Activated CD4-positive, alpha-beta T cell treated with anti-CD3 and anti-CD28 coated beads for 36 hours (primary cell): ENCODE results near the gene ACVRL1. TPM values are rescaled to one million over a fixed set of nuclear protein-coding genes. Genes with fewer than 3 reads are reported as not detected.

Experiments used
- ATAC-seq: fragments of 200-7000 bp; cut with Tn5 transposase; one replicate; pipeline ENCODE4 v1.10.0; 2021; ENCODE audit warnings: mild to moderate bottlenecking, moderate library complexity
- CTCF ChIA-PET: fragments of 350-600 bp; sonication (Branson Sonifier 250); formaldehyde crosslinking; loops from one replicate; lab custom pipeline; 2021; ENCODE audit warnings: antibody characterized with exemption; lab: Charles Lee
- POLR2A ChIA-PET: fragments of 350-600 bp; sonication (Branson Sonifier 250); formaldehyde crosslinking; loops from one replicate; lab custom pipeline; 2021; ENCODE audit warnings: antibody characterized with exemption, inconsistent platforms; lab: Charles Lee
- DNase-seq: peaks from one replicate; pipeline ENCODE4 v3.0.0-alpha.2; 2020
- H3K27ac Mint-ChIP-seq: one replicate; pipeline ENCODE4 v1.8.0; 2021; ENCODE audit warnings: mixed read lengths
- H3K27me3 Mint-ChIP-seq: one replicate; pipeline ENCODE4 v1.8.0; 2021; ENCODE audit warnings: mixed read lengths
- H3K36me3 Mint-ChIP-seq: one replicate; pipeline ENCODE4 v1.8.0; 2021; ENCODE audit warnings: low read depth, mixed read lengths
- H3K4me1 Mint-ChIP-seq: one replicate; pipeline ENCODE4 v1.8.0; 2021; ENCODE audit warnings: mixed read lengths
- H3K4me3 Mint-ChIP-seq: one replicate; pipeline ENCODE4 v1.8.0; 2021; ENCODE audit warnings: mild to moderate bottlenecking, moderate library complexity, mixed read lengths
- H3K9me3 Mint-ChIP-seq: one replicate; pipeline ENCODE4 v1.8.0; 2021; ENCODE audit warnings: low read depth, mixed read lengths
- intact Hi-C, 2 experiments: fragments of 100-400 bp; cut with DNase I in 1 of 2; cut with micrococcal nuclease in 1 of 2; formaldehyde crosslinking; loops; one replicate each; pipeline versions ENCODE4 v1.14.2 to v1.15.1; 2022 to 2024; cut with DNase I, micrococcal nuclease
- total RNA-seq, 2 experiments: library from RNA; stranded (reverse); gene quantifications; one replicate each; pipeline ENCODE4 v1.2.3, GENCODE V29; 2021

The ACVRL1 gene
- total RNA-seq, 2 experiments from 2014 or later = not detected

GRCh38 chr12:51901121-51901817 lies 6.0 kb upstream of the ACVRL1 start:
- DNase-seq = no peak
- no peaks in the 10 kb centered on the region for H3K9me3 Mint-ChIP-seq
- H3K4me3 Mint-ChIP-seq = no peak overlapping the region
- CTCF ChIA-PET = interaction anchor here (1.0 to 1.1 kb wide), 2 partner anchors 23 to 25 kb away, joined by 3 read pairs; no protein-coding TSS in a partner anchor
- peaks cover 3% of the 10 kb centered on the region for H3K27me3 Mint-ChIP-seq
- H3K36me3 Mint-ChIP-seq = no peaks in the 10 kb centered on the region
- no peak for ATAC-seq
- H3K4me1 Mint-ChIP-seq = peaks cover 2% of the 10 kb centered on the region
- intact Hi-C loops = no loop called here
- POLR2A ChIA-PET = no interaction called here
- no peak overlapping the region for H3K27ac Mint-ChIP-seq

GRCh38 chr12:51901881-51902280 lies 5.4 kb upstream of the ACVRL1 start:
- H3K36me3 Mint-ChIP-seq = no peaks in the 10 kb centered on the region
- intact Hi-C loops = no loop called here
- H3K9me3 Mint-ChIP-seq = no peaks in the 10 kb centered on the region
- no peak overlapping the region for H3K4me3 Mint-ChIP-seq
- ChIA-PET POLR2A (no interaction called here), CTCF (no interaction called here)
- H3K27ac Mint-ChIP-seq = no peak overlapping the region
- H3K4me1 Mint-ChIP-seq = peaks cover 2% of the 10 kb centered on the region
- DNase-seq (no peak), ATAC-seq (no peak)
- H3K27me3 Mint-ChIP-seq = peaks cover 7% of the 10 kb centered on the region

GRCh38 chr12:51904951-51905470 lies 2.3 kb upstream of the ACVRL1 start:
- no peak for DNase-seq
- Mint-ChIP-seq H3K36me3 (no peaks in the 10 kb centered on the region), H3K4me1 (peaks cover 2% of the 10 kb centered on the region), H3K27ac (no peak overlapping the region), H3K9me3 (no peaks in the 10 kb centered on the region), H3K4me3 (no peak overlapping the region), H3K27me3 (peaks cover 20% of the 10 kb centered on the region)
- no peak for ATAC-seq
- intact Hi-C loops = no loop called here
- POLR2A ChIA-PET = no interaction called here
- CTCF ChIA-PET = interaction anchor here (0.8 kb wide), 1 partner anchor 221 kb away, joined by 3 read pairs; no protein-coding TSS in a partner anchor

GRCh38 chr12:51905471-51906429 lies 1.6 kb upstream of the ACVRL1 start:
- H3K27ac Mint-ChIP-seq = no peak overlapping the region
- H3K27me3 Mint-ChIP-seq = peaks cover 20% of the 10 kb centered on the region
- intact Hi-C loops = no loop called here
- CTCF ChIA-PET = interaction anchor here (0.7 to 1.0 kb wide), 2 partner anchors 17 to 83 kb away, joined by 3 to 7 read pairs; no protein-coding TSS in a partner anchor
- no peak for ATAC-seq
- H3K36me3 Mint-ChIP-seq = no peaks in the 10 kb centered on the region
- peaks cover 2% of the 10 kb centered on the region for H3K4me1 Mint-ChIP-seq
- H3K9me3 Mint-ChIP-seq = no peaks in the 10 kb centered on the region
- no peak for DNase-seq
- POLR2A ChIA-PET = no interaction called here
- no peak overlapping the region for H3K4me3 Mint-ChIP-seq

GRCh38 chr12:51906430-51907082 lies 748 bp upstream of the ACVRL1 start:
- CTCF ChIA-PET = interaction anchor here (0.7 to 1.0 kb wide), 2 partner anchors 16 to 82 kb away, joined by 3 to 7 read pairs; no protein-coding TSS in a partner anchor
- DNase-seq (no peak), ATAC-seq (no peak)
- H3K4me3 Mint-ChIP-seq = no peak overlapping the region
- intact Hi-C loops = no loop called here
- no peak overlapping the region for H3K27ac Mint-ChIP-seq
- H3K36me3 Mint-ChIP-seq = no peaks in the 10 kb centered on the region
- POLR2A ChIA-PET = no interaction called here
- no peaks in the 10 kb centered on the region for H3K9me3 Mint-ChIP-seq
- H3K27me3 Mint-ChIP-seq = peaks cover 20% of the 10 kb centered on the region
- H3K4me1 Mint-ChIP-seq = peaks cover 1% of the 10 kb centered on the region

- ATAC-seq = no peak
- CTCF ChIA-PET = no interaction called here
- H3K4me1 Mint-ChIP-seq = no peaks in the 10 kb centered on the region
Measured at GRCh38 chr12:51907856-51908425, 637 bp downstream of the ACVRL1 start.

GRCh38 chr12:51908876-51909592 lies 1.7 kb downstream of the ACVRL1 start:
- POLR2A ChIA-PET = no interaction called here
- CTCF ChIA-PET = interaction anchor here (0.9 kb wide), 1 partner anchor 331 kb away, joined by 3 read pairs; no protein-coding TSS in a partner anchor
- Mint-ChIP-seq H3K4me3 (no peak overlapping the region), H3K27ac (no peak overlapping the region), H3K9me3 (no peaks in the 10 kb centered on the region), H3K27me3 (peaks cover 20% of the 10 kb centered on the region), H3K36me3 (no peaks in the 10 kb centered on the region), H3K4me1 (no peaks in the 10 kb centered on the region)
- ATAC-seq (no peak), DNase-seq (no peak)
- intact Hi-C loops = no loop called here

More at GRCh38 chr12:51907856-51908425, 637 bp downstream of the ACVRL1 start:
- Mint-ChIP-seq H3K27me3 (peaks cover 20% of the 10 kb centered on the region), H3K36me3 (no peaks in the 10 kb centered on the region), H3K4me3 (no peak overlapping the region), H3K9me3 (no peaks in the 10 kb centered on the region), H3K27ac (no peak overlapping the region)
- no peak for DNase-seq
- intact Hi-C loops = no loop called here
- POLR2A ChIA-PET = no interaction called here

- ATAC-seq (no peak), DNase-seq (no peak)
- intact Hi-C loops = no loop called here
- no peaks in the 10 kb centered on the region for H3K36me3 Mint-ChIP-seq
- ChIA-PET CTCF (interaction anchor here (0.9 kb wide), 1 partner anchor 332 kb away, joined by 3 read pairs; no protein-coding TSS in a partner anchor), POLR2A (no interaction called here)
- peaks cover 20% of the 10 kb centered on the region for H3K27me3 Mint-ChIP-seq
- no peaks in the 10 kb centered on the region for H3K9me3 Mint-ChIP-seq
- H3K4me1 Mint-ChIP-seq = no peaks in the 10 kb centered on the region
- no peak overlapping the region for H3K27ac Mint-ChIP-seq
- H3K4me3 Mint-ChIP-seq = no peak overlapping the region
Measured at GRCh38 chr12:51910168-51910567, 2.9 kb downstream of the ACVRL1 start.

- Mint-ChIP-seq H3K27me3 (peaks cover 20% of the 10 kb centered on the region), H3K27ac (no peak overlapping the region), H3K4me3 (no peak overlapping the region), H3K36me3 (no peaks in the 10 kb centered on the region), H3K9me3 (no peaks in the 10 kb centered on the region), H3K4me1 (no peaks in the 10 kb centered on the region)
- DNase-seq = no peak
- intact Hi-C loops = no loop called here
- ChIA-PET POLR2A (no interaction called here), CTCF (interaction anchor here (0.7 kb wide), 1 partner anchor 87 kb away, joined by 3 read pairs; no protein-coding TSS in a partner anchor)
- no peak for ATAC-seq
Measured at GRCh38 chr12:51910691-51911090, 3.4 kb downstream of the ACVRL1 start.

GRCh38 chr12:51911307-51911706 lies 4.0 kb downstream of the ACVRL1 start:
- Mint-ChIP-seq H3K9me3 (no peaks in the 10 kb centered on the region), H3K27ac (no peak overlapping the region), H3K4me1 (no peaks in the 10 kb centered on the region), H3K4me3 (no peak overlapping the region), H3K27me3 (peaks cover 16% of the 10 kb centered on the region), H3K36me3 (no peaks in the 10 kb centered on the region)
- no peak for ATAC-seq
- no peak for DNase-seq
- intact Hi-C loops = no loop called here
- ChIA-PET POLR2A (no interaction called here), CTCF (interaction anchor here (0.7 to 1.0 kb wide), 2 partner anchors 70 to 88 kb away, joined by 3 read pairs; no protein-coding TSS in a partner anchor)
